ENCODE results near the gene ALKBH1. TPM values are rescaled to one million over a fixed set of nuclear protein-coding genes. Genes with fewer than 3 reads are reported as not detected.

Gene ALKBH1
- total RNA-seq, 1 experiment from 2014 or later, result 17.1 TPM

GRCh38 chr14:77691259-77691658, 16.6 kb downstream of the ALKBH1 start:
- Histone ChIP-seq H3K4me3 (ENCODE audit: low read depth, low read length) (no peak overlapping the region), H3K36me3 (ENCODE audit: control insufficient read depth, insufficient read depth, low read length) (no peaks in the 10 kb centered on the region), H3K27me3 (replicated peaks; ENCODE audit: control insufficient read depth, insufficient read depth, low read length) (no peaks in the 10 kb centered on the region), H3K4me1 (no peaks in the 10 kb centered on the region), H3K9me3 (no peaks in the 10 kb centered on the region)
- intact Hi-C loops (cut with micrococcal nuclease; ENCODE audit: unreplicated experiment), result no loop called here
- POLR2A ChIA-PET, result no interaction called here
- no peak overlapping the region for H3K27ac Mint-ChIP-seq (ENCODE audit: unreplicated experiment)
- no peak for DNase-seq
- H3K27me3 Mint-ChIP-seq (ENCODE audit: insufficient read depth, unreplicated experiment), result no peaks in the 10 kb centered on the region
- CTCF ChIA-PET, result no interaction called here
- H3K4me1 Mint-ChIP-seq (ENCODE audit: low read depth, unreplicated experiment), result no peaks in the 10 kb centered on the region
- no peak overlapping the region for H3K4me3 Mint-ChIP-seq (ENCODE audit: unreplicated experiment)
- BruUV-seq (replicated peaks), result no TSS peak
- no peaks in the 10 kb centered on the region for H3K9me3 Mint-ChIP-seq (ENCODE audit: unreplicated experiment)
- H3K36me3 Mint-ChIP-seq (ENCODE audit: insufficient read depth, unreplicated experiment), result peaks cover 25% of the 10 kb centered on the region
- TF ChIP-seq, protein P1, sequence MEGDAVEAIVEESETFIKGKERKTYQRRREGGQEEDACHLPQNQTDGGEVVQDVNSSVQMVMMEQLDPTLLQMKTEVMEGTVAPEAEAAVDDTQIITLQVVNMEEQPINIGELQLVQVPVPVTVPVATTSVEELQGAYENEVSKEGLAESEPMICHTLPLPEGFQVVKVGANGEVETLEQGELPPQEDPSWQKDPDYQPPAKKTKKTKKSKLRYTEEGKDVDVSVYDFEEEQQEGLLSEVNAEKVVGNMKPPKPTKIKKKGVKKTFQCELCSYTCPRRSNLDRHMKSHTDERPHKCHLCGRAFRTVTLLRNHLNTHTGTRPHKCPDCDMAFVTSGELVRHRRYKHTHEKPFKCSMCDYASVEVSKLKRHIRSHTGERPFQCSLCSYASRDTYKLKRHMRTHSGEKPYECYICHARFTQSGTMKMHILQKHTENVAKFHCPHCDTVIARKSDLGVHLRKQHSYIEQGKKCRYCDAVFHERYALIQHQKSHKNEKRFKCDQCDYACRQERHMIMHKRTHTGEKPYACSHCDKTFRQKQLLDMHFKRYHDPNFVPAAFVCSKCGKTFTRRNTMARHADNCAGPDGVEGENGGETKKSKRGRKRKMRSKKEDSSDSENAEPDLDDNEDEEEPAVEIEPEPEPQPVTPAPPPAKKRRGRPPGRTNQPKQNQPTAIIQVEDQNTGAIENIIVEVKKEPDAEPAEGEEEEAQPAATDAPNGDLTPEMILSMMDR (IDR thresholded peaks at IDR 0.05; ENCODE audit: insufficient read depth in 1 of 2, low read depth in 1 of 2, low read length in 1 of 2, severe bottlenecking in 1 of 2, unreplicated experiment in 1 of 2), result no peak

- Mint-ChIP-seq H3K4me3 (ENCODE audit: unreplicated experiment) (no peak overlapping the region), H3K27ac (ENCODE audit: unreplicated experiment) (no peak overlapping the region), H3K36me3 (ENCODE audit: insufficient read depth, unreplicated experiment) (peaks cover 31% of the 10 kb centered on the region), H3K4me1 (ENCODE audit: low read depth, unreplicated experiment) (peaks cover 8% of the 10 kb centered on the region), H3K27me3 (ENCODE audit: insufficient read depth, unreplicated experiment) (no peaks in the 10 kb centered on the region), H3K9me3 (ENCODE audit: unreplicated experiment) (no peaks in the 10 kb centered on the region)
- Histone ChIP-seq H3K9me3 (no peaks in the 10 kb centered on the region), H3K4me1 (peaks cover 14% of the 10 kb centered on the region), H3K4me3 (ENCODE audit: low read depth, low read length) (no peak overlapping the region), H3K36me3 (ENCODE audit: control insufficient read depth, insufficient read depth, low read length) (no peaks in the 10 kb centered on the region), H3K27me3 (replicated peaks; ENCODE audit: control insufficient read depth, insufficient read depth, low read length) (no peaks in the 10 kb centered on the region)
- BruUV-seq (replicated peaks), result no TSS peak
- DNase-seq, result no peak
- CTCF ChIA-PET, result no interaction called here
- TF ChIP-seq, protein P1 (IDR thresholded peaks at IDR 0.05; ENCODE audit: insufficient read depth in 1 of 2, low read depth in 1 of 2, low read length in 1 of 2, severe bottlenecking in 1 of 2, unreplicated experiment in 1 of 2), result no peak
- POLR2A ChIA-PET, result no interaction called here
- intact Hi-C loops (cut with micrococcal nuclease; ENCODE audit: unreplicated experiment), result no loop called here
These were observed 25.7 kb downstream of the ALKBH1 start for GRCh38 chr14:77682158-77682553.

DNA sequence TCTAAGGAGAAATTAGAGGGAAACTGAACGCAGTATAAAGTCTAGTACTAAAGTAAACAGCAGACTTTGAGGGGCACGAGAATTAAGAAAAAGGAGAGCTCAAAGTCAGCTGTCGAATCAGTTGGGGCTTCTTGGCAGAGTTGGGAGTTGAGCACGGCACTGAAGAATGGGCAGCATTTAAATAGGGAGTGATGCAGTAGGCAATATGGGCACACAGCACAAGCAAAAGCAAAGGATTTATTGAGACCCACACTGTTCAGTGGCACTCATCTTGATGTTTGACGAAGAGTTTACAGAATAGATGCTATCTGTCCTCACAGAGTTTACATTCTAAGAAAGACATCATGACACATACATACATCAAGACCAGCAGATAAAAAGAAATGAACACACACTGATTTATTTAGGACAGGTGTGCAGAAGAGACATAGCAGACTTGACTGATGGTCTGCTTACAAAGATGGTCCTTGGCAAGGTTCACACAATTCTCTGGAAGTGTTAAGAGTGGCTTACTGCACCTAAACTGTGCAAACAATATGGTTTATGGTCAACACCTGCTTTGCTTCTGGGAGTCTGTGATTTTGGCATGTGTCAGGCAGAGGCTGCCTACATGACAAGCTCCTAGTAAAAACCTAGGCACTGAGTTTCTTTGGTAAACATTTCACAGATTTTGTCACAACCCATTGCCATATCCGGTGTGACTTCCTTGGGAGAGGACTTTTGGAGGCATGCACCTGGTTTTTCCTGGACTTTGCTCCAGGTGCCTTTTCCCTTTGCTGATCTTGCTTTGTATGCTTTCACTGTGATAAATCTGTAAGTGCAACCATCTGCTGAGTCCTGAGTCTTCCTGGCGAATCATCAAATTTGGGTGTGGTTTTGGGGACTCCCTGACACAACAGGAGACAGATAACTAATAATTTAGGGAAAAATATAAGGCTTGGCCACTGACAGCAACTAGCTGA, 26.3 kb downstream of the ALKBH1 start:
- DNase-seq, result peak; percentile 42 to 56
- no peaks in the 10 kb centered on the region for H3K9me3 ChIP-seq
- Mint-ChIP-seq H3K4me3 (ENCODE audit: unreplicated experiment) (no peak overlapping the region), H3K4me1 (ENCODE audit: low read depth, unreplicated experiment) (peaks cover 8% of the 10 kb centered on the region), H3K27me3 (ENCODE audit: insufficient read depth, unreplicated experiment) (no peaks in the 10 kb centered on the region), H3K36me3 (ENCODE audit: insufficient read depth, unreplicated experiment) (peaks cover 33% of the 10 kb centered on the region), H3K27ac (ENCODE audit: unreplicated experiment) (no peak overlapping the region), H3K9me3 (ENCODE audit: unreplicated experiment) (no peaks in the 10 kb centered on the region)
- TF ChIP-seq, protein P1 (IDR thresholded peaks at IDR 0.05; ENCODE audit: insufficient read depth in 1 of 2, low read depth in 1 of 2, low read length in 1 of 2, severe bottlenecking in 1 of 2, unreplicated experiment in 1 of 2), result no peak
- BruUV-seq (replicated peaks), result no TSS peak
- intact Hi-C loops (cut with micrococcal nuclease; ENCODE audit: unreplicated experiment), result no loop called here
- H3K4me1 ChIP-seq, result peaks cover 14% of the 10 kb centered on the region
- H3K27me3 ChIP-seq (replicated peaks; ENCODE audit: control insufficient read depth, insufficient read depth, low read length), result no peaks in the 10 kb centered on the region
- CTCF ChIA-PET, result interaction anchor here (0.6 kb wide), 1 partner anchor 77 kb away, joined by 9 read pairs; no protein-coding TSS in a partner anchor
- POLR2A ChIA-PET, result no interaction called here
- H3K36me3 ChIP-seq (ENCODE audit: control insufficient read depth, insufficient read depth, low read length), result no peaks in the 10 kb centered on the region
- H3K4me3 ChIP-seq (ENCODE audit: low read depth, low read length), result no peak overlapping the region
